ENCODE measurements around the gene SLC2A4RG. TPM values are rescaled to one million over a fixed set of nuclear protein-coding genes. Genes with fewer than 3 reads are reported as not detected.

Gene SLC2A4RG
- total RNA-seq, 1 experiment from 2014 or later, result 121 TPM

DNA sequence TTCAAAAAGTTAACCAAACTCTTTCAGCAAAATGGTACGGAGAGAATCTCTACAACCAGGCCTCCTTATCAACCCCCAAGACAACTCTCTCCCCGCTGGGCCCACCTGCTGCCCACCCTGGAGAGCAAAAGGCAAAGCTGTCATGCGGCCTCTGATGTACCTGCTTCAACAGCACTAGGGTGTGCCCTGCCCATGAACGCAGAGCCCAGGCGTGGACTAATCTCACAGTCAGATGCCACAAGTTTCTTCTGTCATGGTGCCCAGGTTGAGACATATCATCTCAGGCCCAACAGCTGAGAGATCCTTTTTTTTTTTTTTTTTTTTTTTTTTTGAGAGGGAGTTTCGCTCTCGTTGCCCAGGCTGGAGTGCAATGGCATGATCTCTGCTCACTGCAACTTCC is 26.3 kb downstream of the SLC2A4RG start:
- H3K27ac ChIP-seq (ENCODE audit: low read depth, low read length), result no peak overlapping the region
- H3K4me3 ChIP-seq (replicated peaks in 1 of 2; ENCODE audit: low read depth in 1 of 2, low read length in 2 of 2), result no peak overlapping the region
- H4K20me1 ChIP-seq (ENCODE audit: insufficient read depth), result no peaks in the 10 kb centered on the region
- no peaks in the 10 kb centered on the region for H3K27me3 ChIP-seq (ENCODE audit: insufficient read depth, low read length)
- no peaks in the 10 kb centered on the region for H3K36me3 ChIP-seq (ENCODE audit: control insufficient read depth in 1 of 2, insufficient read depth in 2 of 2, low read length in 2 of 2)
- no peaks in the 10 kb centered on the region for H3K9me2 ChIP-seq (ENCODE audit: insufficient read depth)
- BruUV-seq (replicated peaks), result no TSS peak
- ChIA-PET POLR2A (no interaction called here), CTCF (interaction anchor here (1.0 kb wide), 1 partner anchor 20 kb away, joined by 3 read pairs; no protein-coding TSS in a partner anchor), RAD21 (ENCODE audit: low non-redundant PET in 1 of 2, low total read pairs in 2 of 2, uncharacterized antibody in 2 of 2, unreplicated experiment in 2 of 2) (interaction anchor here in 1 of 2 experiments (0.6 to 0.7 kb wide), 2 partner anchors 28 to 101 kb away, joined by 3 read pairs; no protein-coding TSS in a partner anchor)
- no peaks in the 10 kb centered on the region for H3K9me3 ChIP-seq (ENCODE audit: control insufficient read depth in 1 of 2, insufficient read depth in 1 of 2, low read depth in 1 of 2, low read length in 2 of 2)
- DNase-seq (ENCODE audit: low read depth, low spot score) (no peak), ATAC-seq (no peak)
- no peak overlapping the region for H3K4me2 ChIP-seq (ENCODE audit: low read length)
- intact Hi-C loops (cut with micrococcal nuclease), result no loop called here
- H3K4me1 ChIP-seq (ENCODE audit: control insufficient read depth in 1 of 2, insufficient read depth in 2 of 2, low read length in 2 of 2), result no peaks in the 10 kb centered on the region
- no peak overlapping the region for H2AFZ ChIP-seq (ENCODE audit: low read depth, low read length, poor library complexity, severe bottlenecking)
- H3K9ac ChIP-seq (ENCODE audit: low read length), result no peak overlapping the region
- TF ChIP-seq FOSL1 (IDR thresholded peaks at IDR 0.05; ENCODE audit: low read depth), result no peak
- TF ChIP-seq POLR2AphosphoS5 (IDR thresholded peaks at IDR 0.05; ENCODE audit: low read depth, low read length), result no peak
- TF ChIP-seq, protein P1, sequence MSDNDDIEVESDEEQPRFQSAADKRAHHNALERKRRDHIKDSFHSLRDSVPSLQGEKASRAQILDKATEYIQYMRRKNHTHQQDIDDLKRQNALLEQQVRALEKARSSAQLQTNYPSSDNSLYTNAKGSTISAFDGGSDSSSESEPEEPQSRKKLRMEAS (IDR thresholded peaks at IDR 0.05), result no peak
- TF ChIP-seq, protein P2, sequence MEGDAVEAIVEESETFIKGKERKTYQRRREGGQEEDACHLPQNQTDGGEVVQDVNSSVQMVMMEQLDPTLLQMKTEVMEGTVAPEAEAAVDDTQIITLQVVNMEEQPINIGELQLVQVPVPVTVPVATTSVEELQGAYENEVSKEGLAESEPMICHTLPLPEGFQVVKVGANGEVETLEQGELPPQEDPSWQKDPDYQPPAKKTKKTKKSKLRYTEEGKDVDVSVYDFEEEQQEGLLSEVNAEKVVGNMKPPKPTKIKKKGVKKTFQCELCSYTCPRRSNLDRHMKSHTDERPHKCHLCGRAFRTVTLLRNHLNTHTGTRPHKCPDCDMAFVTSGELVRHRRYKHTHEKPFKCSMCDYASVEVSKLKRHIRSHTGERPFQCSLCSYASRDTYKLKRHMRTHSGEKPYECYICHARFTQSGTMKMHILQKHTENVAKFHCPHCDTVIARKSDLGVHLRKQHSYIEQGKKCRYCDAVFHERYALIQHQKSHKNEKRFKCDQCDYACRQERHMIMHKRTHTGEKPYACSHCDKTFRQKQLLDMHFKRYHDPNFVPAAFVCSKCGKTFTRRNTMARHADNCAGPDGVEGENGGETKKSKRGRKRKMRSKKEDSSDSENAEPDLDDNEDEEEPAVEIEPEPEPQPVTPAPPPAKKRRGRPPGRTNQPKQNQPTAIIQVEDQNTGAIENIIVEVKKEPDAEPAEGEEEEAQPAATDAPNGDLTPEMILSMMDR (IDR thresholded peaks at IDR 0.05 in 2 of 3, conservative IDR thresholded peaks at IDR 0.05 in 1 of 3; ENCODE audit: borderline replicate concordance in 1 of 3, insufficient read depth in 1 of 3, low read depth in 2 of 3, low read length in 2 of 3), result no peak
- TF ChIP-seq POLR2A (IDR thresholded peaks at IDR 0.05; ENCODE audit: borderline replicate concordance, extremely low read depth, insufficient read depth, insufficient read length), result no peak
- H3K79me2 ChIP-seq (ENCODE audit: insufficient read depth, low read length), result no peaks in the 10 kb centered on the region

DNA sequence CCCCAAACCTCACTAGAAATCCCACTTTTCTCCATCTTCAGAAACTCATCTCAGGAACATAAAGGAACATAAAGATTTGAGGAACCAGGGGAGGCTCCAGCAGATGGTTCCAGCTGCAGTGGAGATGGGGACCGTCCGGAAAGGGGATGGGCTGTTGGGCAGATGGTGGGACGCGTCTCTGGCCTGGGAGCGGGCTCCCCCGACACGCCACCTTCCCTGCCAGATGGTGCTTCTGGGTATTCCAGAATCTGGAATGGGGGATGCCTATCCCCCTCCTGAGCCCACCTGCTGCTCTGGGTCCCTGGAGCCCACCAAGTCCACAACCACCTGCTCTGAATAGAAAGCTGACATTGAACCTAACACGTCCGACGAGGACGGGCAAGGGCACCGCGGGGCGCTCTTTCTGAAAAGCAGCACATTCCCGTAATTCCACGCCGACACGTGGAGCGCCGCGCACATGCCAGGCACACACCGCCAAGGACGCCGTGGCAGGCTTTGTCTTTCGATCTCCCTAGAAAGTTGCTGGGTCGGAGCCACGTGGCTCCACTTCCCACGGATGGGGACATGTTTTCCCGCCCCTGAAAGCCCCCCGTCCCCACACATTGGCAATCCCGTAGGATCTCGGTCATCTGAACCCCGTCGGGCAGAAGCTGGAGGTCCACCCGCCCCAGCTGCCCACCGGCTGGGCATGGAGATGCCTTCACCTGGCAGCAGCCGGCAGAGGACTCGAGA is 27.3 kb downstream of the SLC2A4RG start:
- Histone ChIP-seq H3K9ac (ENCODE audit: low read length) (no peak overlapping the region), H3K9me3 (ENCODE audit: control insufficient read depth in 1 of 2, insufficient read depth in 1 of 2, low read depth in 1 of 2, low read length in 2 of 2) (no peaks in the 10 kb centered on the region), H3K4me1 (ENCODE audit: control insufficient read depth in 1 of 2, insufficient read depth in 2 of 2, low read length in 2 of 2) (no peaks in the 10 kb centered on the region), H3K27ac (ENCODE audit: low read depth, low read length) (no peak overlapping the region), H3K79me2 (ENCODE audit: insufficient read depth, low read length) (no peaks in the 10 kb centered on the region), H4K20me1 (ENCODE audit: insufficient read depth) (no peaks in the 10 kb centered on the region), H3K9me2 (ENCODE audit: insufficient read depth) (no peaks in the 10 kb centered on the region), H3K36me3 (ENCODE audit: control insufficient read depth in 1 of 2, insufficient read depth in 2 of 2, low read length in 2 of 2) (no peaks in the 10 kb centered on the region), H3K27me3 (ENCODE audit: insufficient read depth, low read length) (no peaks in the 10 kb centered on the region), H3K4me3 (replicated peaks in 1 of 2; ENCODE audit: low read depth in 1 of 2, low read length in 2 of 2) (no peak overlapping the region), H2AFZ (ENCODE audit: low read depth, low read length, poor library complexity, severe bottlenecking) (no peak overlapping the region), H3K4me2 (ENCODE audit: low read length) (no peak overlapping the region)
- ATAC-seq, result no peak
- no peak for DNase-seq (ENCODE audit: low read depth, low spot score)
- no TSS peak for BruUV-seq (replicated peaks)
- TF ChIP-seq EZH2 (IDR thresholded peaks at IDR 0.05) (no peak), YY1 (IDR thresholded peaks at IDR 0.05; ENCODE audit: extremely low read depth, insufficient replicate concordance, low read depth, low read length) (no peak), FOSL1 (IDR thresholded peaks at IDR 0.05; ENCODE audit: low read depth) (no peak), TCF7L2 (IDR thresholded peaks at IDR 0.05; ENCODE audit: borderline replicate concordance, extremely low read depth, insufficient read depth, insufficient read length) (no peak), CBX3 (IDR thresholded peaks at IDR 0.05; ENCODE audit: low read depth) (no peak), SRF (IDR thresholded peaks at IDR 0.05; ENCODE audit: low read depth) (no peak), ELF1 (IDR thresholded peaks at IDR 0.05; ENCODE audit: borderline replicate concordance, low read depth) (no peak), CEBPB (IDR thresholded peaks at IDR 0.05; ENCODE audit: low read depth) (no peak), EZH2phosphoT487 (IDR thresholded peaks at IDR 0.05; ENCODE audit: borderline replicate concordance) (no peak)
- TF ChIP-seq, protein P1 (IDR thresholded peaks at IDR 0.05), result no peak
- TF ChIP-seq, protein P2 (IDR thresholded peaks at IDR 0.05 in 2 of 3, conservative IDR thresholded peaks at IDR 0.05 in 1 of 3; ENCODE audit: borderline replicate concordance in 1 of 3, insufficient read depth in 1 of 3, low read depth in 2 of 3, low read length in 2 of 3), result no peak
- ChIA-PET POLR2A (no interaction called here), RAD21 (ENCODE audit: low non-redundant PET in 1 of 2, low total read pairs in 2 of 2, uncharacterized antibody in 2 of 2, unreplicated experiment in 2 of 2) (interaction anchor here in 1 of 2 experiments (0.6 kb wide), 1 partner anchor 100 kb away, joined by 3 read pairs; no protein-coding TSS in a partner anchor), CTCF (interaction anchor here (1.0 kb wide), 1 partner anchor 19 kb away, joined by 3 read pairs; no protein-coding TSS in a partner anchor)
- intact Hi-C loops (cut with micrococcal nuclease), result no loop called here

Measured in HCT116 (cell line).